HCT116 (cell line): ENCODE results near the gene PPP1R1A. TPM values are rescaled to one million over a fixed set of nuclear protein-coding genes. Genes with fewer than 3 reads are reported as not detected.

Source experiments
- ATAC-seq: fragments of 200-7000 bp; cut with Tn5 transposase; 2 replicates; pipeline ENCODE4 v1.9.1; 2020; ENCODE audit warnings: mild to moderate bottlenecking, moderate library complexity
- Bru-seq: library from RNA; stranded (reverse); fragments of 400-500 nt; gene quantifications from one replicate; lab custom pipeline; 2021; lab: Mats Ljungman, UMichigan
- BruChase-seq, 2 experiments: library from RNA; stranded (reverse); fragments of 400-500 nt; gene quantifications; one replicate each; lab custom pipeline; 2021; lab: Mats Ljungman, UMichigan
- BruUV-seq: library from RNA; stranded (reverse); fragments of 400-500 nt; replicated peaks from 2 replicates; lab custom pipeline; 2021; lab: Mats Ljungman, UMichigan
- CTCF ChIA-PET: fragments of 300-600 bp; sonication (Branson Sonifier 250); formaldehyde crosslinking; loops from one replicate; lab custom pipeline; 2021; ENCODE audit warnings: antibody characterized with exemption; lab: Charles Lee
- POLR2A ChIA-PET: fragments of 300-600, 350-600 bp; sonication (Branson Sonifier 250); formaldehyde crosslinking; loops from one replicate; lab custom pipeline; 2021; ENCODE audit warnings: antibody characterized with exemption; lab: Charles Lee
- RAD21 ChIA-PET, 2 experiments: fragments of 300-600 bp; sonication (Branson Sonifier 250); formaldehyde crosslinking; loops; one replicate each; lab custom pipeline; 2023; ENCODE audit warnings: low total read pairs in 2 of 2; ENCODE audit not compliant: uncharacterized antibody in 2 of 2, unreplicated experiment in 2 of 2, low non-redundant PET in 1 of 2; lab: Charles Lee
- DNase-seq: peaks from one replicate; pipeline ENCODE4 v3.0.0-alpha.2; 2010; ENCODE audit warnings: low read depth, low spot score
- H2AFZ ChIP-seq: fragments of 200-600 bp; shearing (Covaris generic), sonication (generic); 2 replicates; pipeline ENCODE4 v1.6.1; 2017; ENCODE audit warnings: low read depth, mixed run types, mixed read lengths, antibody characterized with exemption, low read length; ENCODE audit not compliant: poor library complexity, severe bottlenecking
- H3K27ac ChIP-seq: 2 replicates; pipeline ENCODE4 v1.5.1; 2012; ENCODE audit warnings: low read depth, low read length
- H3K27me3 ChIP-seq: fragments of 200-600 bp; sonication (generic); 2 replicates; pipeline ENCODE4 v1.6.1; 2016; ENCODE audit warnings: mixed run types, low read length, mixed read lengths; ENCODE audit not compliant: insufficient read depth
- H3K36me3 ChIP-seq, 2 experiments: fragments of 200-500 bp in 1 of 2; fragments of 200-600 bp in 1 of 2; sonication (Bioruptor generic) in 1 of 2; sonication (generic) in 1 of 2; 2 replicates each; pipeline versions ENCODE4 v1.5.1 to v1.6.1; 2014 to 2016; ENCODE audit warnings: low read length in 2 of 2, inconsistent platforms in 1 of 2, mixed read lengths in 1 of 2, mixed run types in 1 of 2; ENCODE audit not compliant: insufficient read depth in 2 of 2, control insufficient read depth in 1 of 2
- H3K4me1 ChIP-seq, 2 experiments: fragments of 200-600 bp in 1 of 2; sonication (generic) in 1 of 2; 2 replicates each; pipeline versions ENCODE4 v1.5.1 to v1.6.1; 2012 to 2017; ENCODE audit warnings: low read length in 2 of 2, inconsistent platforms in 1 of 2, mild to moderate bottlenecking in 1 of 2, mixed read lengths in 1 of 2, mixed run types in 1 of 2, moderate library complexity in 1 of 2; ENCODE audit not compliant: insufficient read depth in 2 of 2, control insufficient read depth in 1 of 2
- H3K4me2 ChIP-seq: fragments of 200-600 bp; sonication (generic); 2 replicates; pipeline ENCODE4 v1.6.1; 2017; ENCODE audit warnings: mixed run types, low read length, mixed read lengths
- H3K4me3 ChIP-seq, 2 experiments: fragments of 200-600 bp in 1 of 2; sonication (generic) in 1 of 2; replicated peaks in 1 of 2; 2 replicates each; pipeline ENCODE4 v1.5.1; 2011 to 2016; ENCODE audit warnings: low read length in 2 of 2, control low read depth in 1 of 2, low read depth in 1 of 2, mild to moderate bottlenecking in 1 of 2, mixed read lengths in 1 of 2, mixed run types in 1 of 2
- H3K79me2 ChIP-seq: fragments of 200-600 bp; sonication (generic); 2 replicates; pipeline ENCODE4 v1.6.1; 2017; ENCODE audit warnings: mild to moderate bottlenecking, mixed run types, low read length, moderate library complexity, mixed read lengths; ENCODE audit not compliant: insufficient read depth
- H3K9ac ChIP-seq: fragments of 200-600 bp; sonication (generic); 2 replicates; pipeline ENCODE4 v1.6.1; 2016; ENCODE audit warnings: low read length, mixed read lengths
- H3K9me2 ChIP-seq: fragments of 200-600 bp; sonication (generic), shearing (Covaris generic); 2 replicates; pipeline ENCODE4 v1.6.1; 2017; ENCODE audit warnings: mixed run types, mild to moderate bottlenecking, moderate library complexity; ENCODE audit not compliant: insufficient read depth
- H3K9me3 ChIP-seq, 2 experiments: fragments of 200-500 bp in 1 of 2; fragments of 200-600 bp in 1 of 2; sonication (Bioruptor generic) in 1 of 2; sonication (generic) in 1 of 2; 2 replicates each; pipeline ENCODE4 v1.6.1; 2014 to 2017; ENCODE audit warnings: low read length in 2 of 2, mixed read lengths in 2 of 2, inconsistent platforms in 1 of 2, low read depth in 1 of 2, mild to moderate bottlenecking in 1 of 2, mixed run types in 1 of 2, moderate library complexity in 1 of 2; ENCODE audit not compliant: control insufficient read depth in 1 of 2, insufficient read depth in 1 of 2
- H4K20me1 ChIP-seq: fragments of 200-600 bp; sonication (generic), shearing (Covaris generic); 2 replicates; pipeline ENCODE4 v1.6.1; 2017; ENCODE audit warnings: mixed run types, mild to moderate bottlenecking, moderate library complexity; ENCODE audit not compliant: insufficient read depth
- CEBPB ChIP-seq: IDR thresholded peaks from 2 replicates; pipeline ENCODE4 v1.6.1; 2012; ENCODE audit warnings: low read depth
- EGR1 ChIP-seq: IDR thresholded peaks from 2 replicates; pipeline ENCODE4 v1.6.1; 2012; ENCODE audit warnings: low read depth
- ELF1 ChIP-seq: IDR thresholded peaks from 2 replicates; pipeline ENCODE4 v1.6.1; 2012; ENCODE audit warnings: low read depth, borderline replicate concordance
- JUND ChIP-seq: IDR thresholded peaks from 2 replicates; pipeline ENCODE4 v1.6.1; 2012
- POLR2AphosphoS5 ChIP-seq: IDR thresholded peaks from 2 replicates; pipeline ENCODE4 v1.6.1; 2011; ENCODE audit warnings: mild to moderate bottlenecking, low read depth, low read length, moderate library complexity
- RAD21 ChIP-seq: IDR thresholded peaks from 2 replicates; pipeline ENCODE4 v1.6.1; 2012; ENCODE audit warnings: low read depth, mild to moderate bottlenecking
- SP1 ChIP-seq: IDR thresholded peaks from 2 replicates; pipeline ENCODE4 v1.6.1; 2012; ENCODE audit warnings: low read depth
- SRF ChIP-seq: IDR thresholded peaks from 2 replicates; pipeline ENCODE4 v1.6.1; 2012; ENCODE audit warnings: low read depth
- ZFX ChIP-seq: fragments of 450-650 bp; IDR thresholded peaks from 2 replicates; pipeline ENCODE4 v1.6.1; 2017
- ZNF274 ChIP-seq: fragments of 200-500 bp; sonication (Bioruptor generic); IDR thresholded peaks from 2 replicates; pipeline ENCODE4 v1.6.1; 2014; ENCODE audit warnings: mild to moderate bottlenecking, low read depth, low read length, inconsistent platforms
- intact Hi-C: fragments of 100-400 bp; cut with micrococcal nuclease; formaldehyde crosslinking; loops from 2 replicates; pipeline ENCODE4 v1.10.0; 2022
- long read RNA-seq: library from polyadenylated mRNA; unstranded; transcript quantifications from one replicate; pipeline ENCODE4 v2.0.0, GENCODE V29; 2021; ENCODE audit not compliant: unreplicated experiment
- polyA plus RNA-seq: library from polyadenylated mRNA; unstranded; fragments of >200 nt; gene quantifications from 2 replicates; pipeline ENCODE4 v1.2.1, GENCODE V29; 2012; ENCODE audit warnings: missing spikeins
- total RNA-seq: library from RNA; stranded (reverse); gene quantifications from one replicate; pipeline ENCODE4 v1.2.1, GENCODE V29; 2021; ENCODE audit not compliant: unreplicated experiment
- TF ChIP-seq, protein P1 (sequence below): IDR thresholded peaks from 2 replicates; pipeline ENCODE4 v1.6.1; 2011; ENCODE audit warnings: mild to moderate bottlenecking, low read length, moderate library complexity; ENCODE audit not compliant: insufficient replicate concordance; ENCODE audit errors: extremely low read depth
- TF ChIP-seq, protein P2 (sequence below): IDR thresholded peaks from 2 replicates; pipeline ENCODE4 v1.6.1; 2012
- TF ChIP-seq, protein P3 (sequence below): IDR thresholded peaks from 2 replicates; pipeline ENCODE4 v1.6.1; 2012; ENCODE audit warnings: low read depth
- TF ChIP-seq, protein P4 (sequence below): IDR thresholded peaks from 2 replicates; pipeline ENCODE4 v1.6.1; 2012

The PPP1R1A gene, protein sequence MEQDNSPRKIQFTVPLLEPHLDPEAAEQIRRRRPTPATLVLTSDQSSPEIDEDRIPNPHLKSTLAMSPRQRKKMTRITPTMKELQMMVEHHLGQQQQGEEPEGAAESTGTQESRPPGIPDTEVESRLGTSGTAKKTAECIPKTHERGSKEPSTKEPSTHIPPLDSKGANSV
- total RNA-seq: 0.61 TPM
- 0.60 and 1.1 TPM in 2 replicates for polyA plus RNA-seq
- Bru-seq, nascent RNA: percentile 23 among the genes with signal in this experiment
- percentile 25 among the genes with signal in this experiment for BruChase-seq, experiment 1, labeled RNA remaining after a 6-hour chase
- percentile 11 among the genes with signal in this experiment for BruChase-seq, experiment 2, labeled RNA remaining after a 2-hour chase
- long read RNA-seq, partial matches to known transcripts: 0 of 1 reads
- long read RNA-seq, other reads (novel, unspliced or antisense): 0 of 1 reads

DNA sequence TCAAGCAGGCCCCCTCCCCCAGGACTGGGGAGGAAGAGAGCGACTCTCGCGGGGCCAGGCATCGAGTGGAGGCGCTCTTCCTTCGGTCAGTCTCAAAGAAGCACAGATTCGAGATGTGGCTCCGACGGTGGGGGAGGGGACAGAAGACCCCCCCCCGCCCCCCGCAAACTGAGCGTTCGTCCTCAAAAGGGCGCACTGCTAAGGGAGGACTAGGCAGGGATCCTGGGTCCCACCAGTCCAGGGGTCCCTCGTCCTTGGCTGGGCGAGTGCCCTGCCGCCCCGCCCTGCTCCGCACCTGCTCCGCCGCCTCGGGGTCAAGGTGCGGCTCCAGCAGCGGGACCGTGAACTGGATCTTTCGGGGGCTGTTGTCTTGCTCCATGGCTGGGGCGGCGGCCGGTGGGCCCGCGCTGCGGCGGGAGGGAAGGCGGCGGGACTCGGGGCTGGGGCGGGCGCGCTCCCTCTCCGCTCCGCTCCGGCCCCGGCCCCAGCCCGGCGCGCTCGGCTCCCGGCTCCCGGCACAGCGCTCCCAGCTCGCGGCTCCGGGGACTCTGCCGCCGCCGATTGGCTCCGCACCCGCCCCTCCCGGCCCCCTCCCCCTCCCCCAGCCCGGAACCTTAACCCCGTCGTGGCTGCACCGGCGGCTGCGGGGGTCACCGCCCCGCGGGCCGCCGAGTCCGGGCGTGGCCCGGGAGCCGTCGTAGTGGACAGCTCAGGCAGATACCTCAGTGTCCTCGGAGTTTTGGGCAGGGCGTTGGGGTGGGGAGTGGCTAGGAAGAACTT lies at the start of gene PPP1R1A:
TSS of gene PPP1R1A (minus strand) at position 550 of the 780 bp plus-strand sequence. CDS start at position 379, 171 bp downstream.
- no peaks in the 10 kb centered on the region for H3K9me3 ChIP-seq
- ChIA-PET RAD21 (no interaction called here), CTCF (no interaction called here), POLR2A (no interaction called here)
- H4K20me1 ChIP-seq: no peaks in the 10 kb centered on the region
- peaks cover 0 to 5% of the 10 kb centered on the region in 2 experiments; a peak in 1 of 4 replicates for H3K4me1 ChIP-seq
- no peaks in the 10 kb centered on the region for H3K36me3 ChIP-seq
- BruUV-seq: no TSS peak
- H3K4me3 ChIP-seq: peak within 1 kb of the TSS; percentile 28 to 30; a peak in 2 of 4 replicates
- H3K27me3 ChIP-seq: peaks cover 11% of the 10 kb centered on the region; the same call in 1 of the 2 replicates
- intact Hi-C loops: no loop called here
- peak within 1 kb of the TSS; percentile 65 for H3K4me2 ChIP-seq
- DNase-seq (no peak), ATAC-seq (peak; percentile 60)
- no peak within 1 kb of the TSS for H3K27ac ChIP-seq
- no peak within 1 kb of the TSS for H3K9ac ChIP-seq
- H3K9me2 ChIP-seq: no peaks in the 10 kb centered on the region
- H2AFZ ChIP-seq: no peak within 1 kb of the TSS
- H3K79me2 ChIP-seq: no peaks in the 10 kb centered on the region
- TF ChIP-seq, protein P1, sequence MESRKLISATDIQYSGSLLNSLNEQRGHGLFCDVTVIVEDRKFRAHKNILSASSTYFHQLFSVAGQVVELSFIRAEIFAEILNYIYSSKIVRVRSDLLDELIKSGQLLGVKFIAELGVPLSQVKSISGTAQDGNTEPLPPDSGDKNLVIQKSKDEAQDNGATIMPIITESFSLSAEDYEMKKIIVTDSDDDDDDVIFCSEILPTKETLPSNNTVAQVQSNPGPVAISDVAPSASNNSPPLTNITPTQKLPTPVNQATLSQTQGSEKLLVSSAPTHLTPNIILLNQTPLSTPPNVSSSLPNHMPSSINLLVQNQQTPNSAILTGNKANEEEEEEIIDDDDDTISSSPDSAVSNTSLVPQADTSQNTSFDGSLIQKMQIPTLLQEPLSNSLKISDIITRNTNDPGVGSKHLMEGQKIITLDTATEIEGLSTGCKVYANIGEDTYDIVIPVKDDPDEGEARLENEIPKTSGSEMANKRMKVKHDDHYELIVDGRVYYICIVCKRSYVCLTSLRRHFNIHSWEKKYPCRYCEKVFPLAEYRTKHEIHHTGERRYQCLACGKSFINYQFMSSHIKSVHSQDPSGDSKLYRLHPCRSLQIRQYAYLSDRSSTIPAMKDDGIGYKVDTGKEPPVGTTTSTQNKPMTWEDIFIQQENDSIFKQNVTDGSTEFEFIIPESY: no peak
- no peak for TF ChIP-seq ZNF274
- TF ChIP-seq SRF: no peak
- TF ChIP-seq ELF1: no peak
- TF ChIP-seq EGR1: no peak
- TF ChIP-seq, protein P2, sequence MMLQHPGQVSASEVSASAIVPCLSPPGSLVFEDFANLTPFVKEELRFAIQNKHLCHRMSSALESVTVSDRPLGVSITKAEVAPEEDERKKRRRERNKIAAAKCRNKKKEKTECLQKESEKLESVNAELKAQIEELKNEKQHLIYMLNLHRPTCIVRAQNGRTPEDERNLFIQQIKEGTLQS: no peak
- TF ChIP-seq SP1: no peak
- TF ChIP-seq CEBPB: no peak
- TF ChIP-seq, protein P3, sequence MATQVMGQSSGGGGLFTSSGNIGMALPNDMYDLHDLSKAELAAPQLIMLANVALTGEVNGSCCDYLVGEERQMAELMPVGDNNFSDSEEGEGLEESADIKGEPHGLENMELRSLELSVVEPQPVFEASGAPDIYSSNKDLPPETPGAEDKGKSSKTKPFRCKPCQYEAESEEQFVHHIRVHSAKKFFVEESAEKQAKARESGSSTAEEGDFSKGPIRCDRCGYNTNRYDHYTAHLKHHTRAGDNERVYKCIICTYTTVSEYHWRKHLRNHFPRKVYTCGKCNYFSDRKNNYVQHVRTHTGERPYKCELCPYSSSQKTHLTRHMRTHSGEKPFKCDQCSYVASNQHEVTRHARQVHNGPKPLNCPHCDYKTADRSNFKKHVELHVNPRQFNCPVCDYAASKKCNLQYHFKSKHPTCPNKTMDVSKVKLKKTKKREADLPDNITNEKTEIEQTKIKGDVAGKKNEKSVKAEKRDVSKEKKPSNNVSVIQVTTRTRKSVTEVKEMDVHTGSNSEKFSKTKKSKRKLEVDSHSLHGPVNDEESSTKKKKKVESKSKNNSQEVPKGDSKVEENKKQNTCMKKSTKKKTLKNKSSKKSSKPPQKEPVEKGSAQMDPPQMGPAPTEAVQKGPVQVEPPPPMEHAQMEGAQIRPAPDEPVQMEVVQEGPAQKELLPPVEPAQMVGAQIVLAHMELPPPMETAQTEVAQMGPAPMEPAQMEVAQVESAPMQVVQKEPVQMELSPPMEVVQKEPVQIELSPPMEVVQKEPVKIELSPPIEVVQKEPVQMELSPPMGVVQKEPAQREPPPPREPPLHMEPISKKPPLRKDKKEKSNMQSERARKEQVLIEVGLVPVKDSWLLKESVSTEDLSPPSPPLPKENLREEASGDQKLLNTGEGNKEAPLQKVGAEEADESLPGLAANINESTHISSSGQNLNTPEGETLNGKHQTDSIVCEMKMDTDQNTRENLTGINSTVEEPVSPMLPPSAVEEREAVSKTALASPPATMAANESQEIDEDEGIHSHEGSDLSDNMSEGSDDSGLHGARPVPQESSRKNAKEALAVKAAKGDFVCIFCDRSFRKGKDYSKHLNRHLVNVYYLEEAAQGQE: no peak
- TF ChIP-seq, protein P4, sequence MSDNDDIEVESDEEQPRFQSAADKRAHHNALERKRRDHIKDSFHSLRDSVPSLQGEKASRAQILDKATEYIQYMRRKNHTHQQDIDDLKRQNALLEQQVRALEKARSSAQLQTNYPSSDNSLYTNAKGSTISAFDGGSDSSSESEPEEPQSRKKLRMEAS: no peak
- TF ChIP-seq JUND: no peak
- no peak for TF ChIP-seq ZFX
- no peak for TF ChIP-seq POLR2AphosphoS5
- TF ChIP-seq RAD21: no peak
